Stimulated activated CD4-positive, alpha-beta T cell treated with anti-CD3 and anti-CD28 coated beads, Interleukin-4, amount 100 ng/mL, for 48 hours (primary cell): Measurements from ENCODE around the gene ZNF546.
"Not testable (repeated sequence)": the region's sequence is repeated elsewhere in the genome, so short reads cannot be mapped to it uniquely, and the experiment has no call there.

ENCODE experiments used
- DNase-seq, 2 donors: peaks; one replicate each; pipeline ENCODE4 v3.0.0-alpha.2; 2020; ENCODE audit warnings: low read depth in 2 of 2

ZNF546 gene

GRCh38 chr19:39986643-39987042 lies 10.2 kb upstream of the ZNF546 start:
- DNase-seq = no peak

GRCh38 chr19:39987167-39987566 lies 9.7 kb upstream of the ZNF546 start:
- no peak for DNase-seq

GRCh38 chr19:39987596-39987995 lies 9.3 kb upstream of the ZNF546 start:
- no peak for DNase-seq

GRCh38 chr19:39993605-39994004 lies 3.3 kb upstream of the ZNF546 start:
- DNase-seq = no peak

- no peak for DNase-seq
Observed at GRCh38 chr19:39994361-39994760, 2.5 kb upstream of the ZNF546 start.

- DNase-seq = no peak
Observed at GRCh38 chr19:39995794-39996193, 1.1 kb upstream of the ZNF546 start.

GRCh38 chr19:39996218-39996810 lies 546 bp upstream of the ZNF546 start:
- peak in 1 of 2 donors; percentile 42 for DNase-seq

- peak; percentile 13 to 27 for DNase-seq
Observed at GRCh38 chr19:39997638-39998216, 867 bp downstream of the ZNF546 start.

GRCh38 chr19:39998501-39998900 lies 1.6 kb downstream of the ZNF546 start:
- no peak for DNase-seq

GRCh38 chr19:40005691-40006272 lies 8.9 kb downstream of the ZNF546 start:
- no peak for DNase-seq

- no peak for DNase-seq
Observed at GRCh38 chr19:40006273-40006691, 9.4 kb downstream of the ZNF546 start.

GRCh38 chr19:40009674-40010073 lies 12.8 kb downstream of the ZNF546 start:
- no peak for DNase-seq

GRCh38 chr19:40013991-40014390 lies 17.1 kb downstream of the ZNF546 start:
- no peak for DNase-seq

GRCh38 chr19:40023969-40024368 lies 27.1 kb downstream of the ZNF546 start:
- no peak for DNase-seq

- no peak for DNase-seq
Observed at GRCh38 chr19:40025938-40026596, 29.2 kb downstream of the ZNF546 start.

GRCh38 chr19:40026597-40026970 lies 29.7 kb downstream of the ZNF546 start:
- no peak for DNase-seq

- no peak for DNase-seq
Observed at GRCh38 chr19:40033989-40034560, 37.2 kb downstream of the ZNF546 start.

GRCh38 chr19:40035996-40036395 lies 39.1 kb downstream of the ZNF546 start:
- no peak for DNase-seq

- not testable (repeated sequence) for DNase-seq
Observed at GRCh38 chr19:40038047-40038446, 41.2 kb downstream of the ZNF546 start.

- not testable (repeated sequence) for DNase-seq
Observed at GRCh38 chr19:40041718-40042117, 44.9 kb downstream of the ZNF546 start.

GRCh38 chr19:40053491-40053890 lies 56.6 kb downstream of the ZNF546 start:
- no peak for DNase-seq

GRCh38 chr19:40054632-40055031 lies 57.8 kb downstream of the ZNF546 start:
- DNase-seq = no peak

GRCh38 chr19:40055049-40055448 lies 58.2 kb downstream of the ZNF546 start:
- DNase-seq = no peak
